Measurements from ENCODE around the gene OR2A12.

Gene OR2A12

GRCh38 chr7:144148224-144148827 lies 62.2 kb downstream of the OR2A12 start:
- H3K4me3 ChIP-seq (ENCODE audit: low read depth, low read length): no peak overlapping the region
- no peak for DNase-seq (ENCODE audit: low read depth)
- in situ Hi-C loops (cut with HindIII; ENCODE audit: low sequenced_read_pairs): no loop called here
- no peak for TF ChIP-seq CTCF (IDR thresholded peaks at IDR 0.05; ENCODE audit: low read depth, low read length, missing control alignments)

All from astrocyte of the cerebellum (primary cell).